Measurements from ENCODE around the gene BRK1.
"Not testable (repeated sequence)": the region's sequence is repeated elsewhere in the genome, so short reads cannot be mapped to it uniquely, and the experiment has no call there.

Gene BRK1

GRCh38 chr3:10173926-10174435, 58.5 kb downstream of the BRK1 start:
- Histone ChIP-seq H3K27me3 (ENCODE audit: insufficient read depth, low read length, poor library complexity) (no peaks in the 10 kb centered on the region), H3K56ac (ENCODE audit: low read length) (no peak overlapping the region), H2AK5ac (ENCODE audit: low read length) (no peak overlapping the region), H4K8ac (ENCODE audit: low read depth, low read length) (no peak overlapping the region), H3K79me2 (ENCODE audit: control insufficient read depth, insufficient read depth, low read length) (no peaks in the 10 kb centered on the region), H2BK15ac (replicated peaks; ENCODE audit: low read depth) (no peak overlapping the region), H3K79me1 (ENCODE audit: low read length) (no peaks in the 10 kb centered on the region), H3K4ac (ENCODE audit: low read depth, low read length) (no peak overlapping the region), H3K4me3 (ENCODE audit: low read length) (no peak overlapping the region), H2BK120ac (ENCODE audit: low read depth, low read length) (no peak overlapping the region), H4K5ac (ENCODE audit: low read length) (no peak overlapping the region), H3K4me1 (ENCODE audit: control insufficient read depth, low read depth, low read length) (no peaks in the 10 kb centered on the region), H3K23ac (ENCODE audit: low read length) (no peak overlapping the region), H3K27ac (ENCODE audit: low read depth, low read length) (no peak overlapping the region), H3K18ac (ENCODE audit: low read length) (no peak overlapping the region), H3K9ac (ENCODE audit: low read length) (no peak overlapping the region), H3K36me3 (ENCODE audit: control insufficient read depth, insufficient read depth, low read length) (no peaks in the 10 kb centered on the region), H2BK5ac (ENCODE audit: low read length) (no peak overlapping the region), H3K4me2 (ENCODE audit: low read length) (no peak overlapping the region)
- no peak for DNase-seq
- no CpG with 5 or more reads among the region's 6 CpGs for WGBS (ENCODE audit: extremely low coverage, insufficient coverage, low lambda C conversion rate)

DNA sequence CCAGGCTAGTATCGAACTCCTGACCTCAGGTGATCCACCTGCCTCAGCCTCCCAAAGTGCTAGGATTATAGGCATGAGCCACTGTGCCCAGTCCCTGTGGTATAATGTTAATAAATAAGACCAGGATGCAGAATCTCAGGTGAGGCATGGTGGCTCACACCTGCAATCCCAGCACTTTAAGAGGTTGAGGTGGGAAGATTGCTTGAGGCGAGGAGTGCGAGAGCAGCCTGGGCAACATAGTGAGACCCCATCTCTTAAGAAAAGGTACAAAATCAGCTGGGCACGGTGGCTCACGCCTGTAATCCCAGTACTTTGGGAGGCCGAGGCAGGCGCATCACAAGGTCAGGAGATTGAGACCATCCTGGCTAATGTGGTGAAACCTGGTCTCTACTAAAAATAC, 59.9 kb downstream of the BRK1 start:
- not testable (repeated sequence) for H3K4me3 ChIP-seq (ENCODE audit: low read length); H4K5ac ChIP-seq (ENCODE audit: low read length); H3K4me1 ChIP-seq (ENCODE audit: control insufficient read depth, low read depth, low read length); H3K27me3 ChIP-seq (ENCODE audit: insufficient read depth, low read length, poor library complexity); H3K27ac ChIP-seq (ENCODE audit: low read depth, low read length); H3K79me1 ChIP-seq (ENCODE audit: low read length); H3K18ac ChIP-seq (ENCODE audit: low read length); H3K4me2 ChIP-seq (ENCODE audit: low read length); H3K4ac ChIP-seq (ENCODE audit: low read depth, low read length); DNase-seq; H2BK120ac ChIP-seq (ENCODE audit: low read depth, low read length); H3K23ac ChIP-seq (ENCODE audit: low read length); H3K56ac ChIP-seq (ENCODE audit: low read length); H2AK5ac ChIP-seq (ENCODE audit: low read length); H3K9ac ChIP-seq (ENCODE audit: low read length); H3K36me3 ChIP-seq (ENCODE audit: control insufficient read depth, insufficient read depth, low read length); H3K79me2 ChIP-seq (ENCODE audit: control insufficient read depth, insufficient read depth, low read length); H4K8ac ChIP-seq (ENCODE audit: low read depth, low read length); H2BK15ac ChIP-seq (replicated peaks; ENCODE audit: low read depth); H2BK5ac ChIP-seq (ENCODE audit: low read length)
- WGBS (ENCODE audit: extremely low coverage, insufficient coverage, low lambda C conversion rate) = no CpG with 5 or more reads among the region's 7 CpGs

- not testable (repeated sequence) for H2BK120ac ChIP-seq (ENCODE audit: low read depth, low read length); H2BK15ac ChIP-seq (replicated peaks; ENCODE audit: low read depth); H3K79me2 ChIP-seq (ENCODE audit: control insufficient read depth, insufficient read depth, low read length); H3K4me2 ChIP-seq (ENCODE audit: low read length); H4K5ac ChIP-seq (ENCODE audit: low read length); H3K4ac ChIP-seq (ENCODE audit: low read depth, low read length); H2BK5ac ChIP-seq (ENCODE audit: low read length); H3K56ac ChIP-seq (ENCODE audit: low read length); H3K79me1 ChIP-seq (ENCODE audit: low read length); H2AK5ac ChIP-seq (ENCODE audit: low read length); H3K27ac ChIP-seq (ENCODE audit: low read depth, low read length); H3K23ac ChIP-seq (ENCODE audit: low read length); H3K4me3 ChIP-seq (ENCODE audit: low read length); H3K9ac ChIP-seq (ENCODE audit: low read length); H3K27me3 ChIP-seq (ENCODE audit: insufficient read depth, low read length, poor library complexity); H3K18ac ChIP-seq (ENCODE audit: low read length); H3K36me3 ChIP-seq (ENCODE audit: control insufficient read depth, insufficient read depth, low read length); H4K8ac ChIP-seq (ENCODE audit: low read depth, low read length); DNase-seq; H3K4me1 ChIP-seq (ENCODE audit: control insufficient read depth, low read depth, low read length)
- WGBS (ENCODE audit: extremely low coverage, insufficient coverage, low lambda C conversion rate) = no CpG with 5 or more reads among the region's 4 CpGs
These were observed 60.7 kb downstream of the BRK1 start for GRCh38 chr3:10176150-10176549.
